Heart right ventricle (tissue), 16 donors: ENCODE results near the gene PCNX3. TPM values are rescaled to one million over a fixed set of nuclear protein-coding genes. Genes with fewer than 3 reads are reported as not detected.

Source experiments
- ATAC-seq, 8 donors: fragments of 200-7000 bp; cut with Tn5 transposase; one replicate each; pipeline ENCODE4 v1.9.1; 2020; ENCODE audit warnings: mild to moderate bottlenecking in 8 of 8, moderate library complexity in 8 of 8, moderate number of reproducible peaks in 1 of 8
- DNase-seq, 2 donors: peaks; one replicate each; pipeline ENCODE4 v3.0.0-alpha.2; 2020
- H3K27ac ChIP-seq, 10 donors: fragments of 200-600 bp; sonication (generic) in 2 of 10; one replicate each; pipeline versions ENCODE4 v1.5.0 to v1.8.0; 2020 to 2022; ENCODE audit warnings: mild to moderate bottlenecking in 3 of 10
- H3K27me3 ChIP-seq, 7 donors: fragments of 200-600 bp; one replicate each; pipeline ENCODE4 v1.8.0; 2021 to 2022; ENCODE audit warnings: mild to moderate bottlenecking in 2 of 7
- H3K36me3 ChIP-seq, 9 donors: fragments of 200-600 bp; sonication (generic) in 1 of 9; one replicate each; pipeline versions ENCODE4 v1.5.0 to v1.8.0; 2020 to 2022; ENCODE audit warnings: mild to moderate bottlenecking in 2 of 9
- H3K4me1 ChIP-seq, 9 donors: fragments of 200-600 bp; sonication (generic) in 1 of 9; one replicate each; pipeline versions ENCODE4 v1.5.0 to v1.8.0; 2020 to 2022; ENCODE audit warnings: mild to moderate bottlenecking in 4 of 9
- H3K4me3 ChIP-seq, 10 donors: fragments of 200-600 bp; sonication (generic) in 2 of 10; one replicate each; pipeline versions ENCODE4 v1.5.0 to v1.8.0; 2020 to 2022; ENCODE audit warnings: mild to moderate bottlenecking in 7 of 10, moderate library complexity in 2 of 10
- H3K9me3 ChIP-seq, 11 donors: fragments of 200-600 bp in 10 of 11; sonication (generic) in 2 of 11; one replicate each; pipeline versions ENCODE4 v1.5.0 to v1.8.0; 2013 to 2022; ENCODE audit warnings: mild to moderate bottlenecking in 2 of 11, control low read depth in 1 of 11, moderate library complexity in 1 of 11
- CTCF ChIP-seq, 9 donors: fragments of 200-600 bp; sonication (generic) in 2 of 9; IDR thresholded peaks; one replicate each; pipeline versions ENCODE4 v1.5.0 to v1.8.0; 2021 to 2022; ENCODE audit warnings: antibody characterized with exemption in 9 of 9, mild to moderate bottlenecking in 5 of 9, moderate library complexity in 1 of 9
- WGBS, 2 donors: extraction: QIAGEN DNeasy Blood & Tissue Kit; methylation state at CpG; one replicate each; pipeline ENCODE4 v1.1.7; 2013; ENCODE audit warnings: inconsistent platforms in 1 of 2; 5-methylcytosine and 5-hydroxymethylcytosine counted together
- intact Hi-C, 10 donors: fragments of 100-400 bp; cut with DNase I; formaldehyde crosslinking; loops; one replicate each; pipeline versions ENCODE4 v1.11.1 to v1.14.2; 2022
- polyA plus RNA-seq, 2 donors: library from polyadenylated mRNA; stranded (reverse); fragments of 200-250 nt; gene quantifications; one replicate each; pipeline ENCODE4 v1.2.3, GENCODE V29; 2013
- total RNA-seq, 10 donors: library from RNA; stranded (reverse); fragmentation: NEBNext Ultra II Directional in 3 of 10; extraction: Animal tissue kit (Norgen Biotek cat#: 25700) in 3 of 10; gene quantifications; one replicate each; pipeline versions ENCODE4 v1.2.1 to v1.2.4, GENCODE V29; 2021 to 2023
- donor health status: Arrhythmogenic right ventricular cardiomyopathy.
- donor health status: ischemic (EF 13 %, LVEDD 7.1; RV severe dilation, severe dysfunction).
- donor health status: healthy with polysubstance abuse.
- donor health status: DM: no; HTN: yes; CAD: no.
- donor health status: DM: no; HTN: no; CAD: no.
- donor health status: ischemic (EF 25% LVEDD 6.9; RV normal size, moderate dysfunction).
- donor health status: ischemic (EF 25% LVEDD 5.7; RV mildly dilated, moderate dysfunction).
- donor health status: healthy.
- donor health status: DM: yes; HTN: yes; CAD: no.
- donor health status: Ischemic cardiomyopathy.
- donor health status: ischemic (EF 35%, LVEDD 5.7; RV mildly dilated, moderate dysfunction).
- donor health status: nonischemic (EF 11% LVEDD 7.7; RV severe dilation, severe dysfunction).
- donor health status: DM: yes; HTN: yes; CAD: no.
- donor health status: PGD.
- donor health status: ischemic (EF 29% LVEDD 5.4; RV normal size, mild dysfunction).
- donor health status: nonischemic (EF 23%, LVEDD 6.1; RV moderate dilation, normal function).

The PCNX3 gene
- total and polyA plus RNA-seq, 12 donors: 9.4 to 16.9 (median 11.7) TPM

- intact Hi-C loops: no loop called here
- WGBS, 2 donors: 72 to 77% methylated on average over 35 of the region's 35 CpGs
- ATAC-seq (peak in 4 of 8 donors; percentile 1 to 7 (median 5)), DNase-seq (peak in 1 of 2 donors; percentile 62)
- Histone ChIP-seq H3K27ac (peak overlapping the region; percentile 73 to 99 (median 96)), H3K36me3 (peaks cover 0 to 70% (median 14%) of the 10 kb centered on the region in 9 donors), H3K9me3 (no peaks in the 10 kb centered on the region), H3K4me3 (peak overlapping the region in 9 of 10 donors; percentile 12 to 87 (median 75)), H3K4me1 (peaks cover 21 to 61% (median 50%) of the 10 kb centered on the region in 9 donors), H3K27me3 (no peaks in the 10 kb centered on the region)
- TF ChIP-seq CTCF (IDR thresholded peaks at IDR 0.05): no peak
Observed at GRCh38 chr11:65640483-65641296, 25.1 kb downstream of the PCNX3 start.

GRCh38 chr11:65641297-65642013 lies 25.9 kb downstream of the PCNX3 start:
- Histone ChIP-seq H3K4me1 (peaks cover 21 to 61% (median 50%) of the 10 kb centered on the region in 9 donors), H3K27ac (peak overlapping the region in 9 of 10 donors; percentile 6 to 99 (median 95)), H3K36me3 (peaks cover 0 to 70% (median 12%) of the 10 kb centered on the region in 9 donors), H3K27me3 (peaks cover 0 to 6% (median 0%) of the 10 kb centered on the region in 7 donors), H3K4me3 (peak overlapping the region in 7 of 10 donors; percentile 23 to 87 (median 81)), H3K9me3 (no peaks in the 10 kb centered on the region)
- no peak for DNase-seq
- TF ChIP-seq CTCF (IDR thresholded peaks at IDR 0.05): no peak
- no peak for ATAC-seq
- WGBS, 2 donors: 82% methylated on average over 16 of the region's 16 CpGs
- intact Hi-C loops: no loop called here

- intact Hi-C loops: no loop called here
- Histone ChIP-seq H3K4me3 (peak overlapping the region in 3 of 10 donors; percentile 75 to 86 (median 81)), H3K9me3 (no peaks in the 10 kb centered on the region), H3K36me3 (peaks cover 0 to 70% (median 13%) of the 10 kb centered on the region in 9 donors), H3K27me3 (peaks cover 0 to 6% (median 0%) of the 10 kb centered on the region in 7 donors), H3K27ac (peak overlapping the region in 2 of 10 donors; percentile 95 to 98), H3K4me1 (peaks cover 21 to 56% (median 45%) of the 10 kb centered on the region in 9 donors)
- WGBS, 2 donors: 47 to 67% methylated on average over 49 of the region's 49 CpGs
- ATAC-seq: no peak
- DNase-seq: no peak
- TF ChIP-seq CTCF (IDR thresholded peaks at IDR 0.05): no peak
Observed at GRCh38 chr11:65642014-65642671, 26.6 kb downstream of the PCNX3 start.

- Histone ChIP-seq H3K4me3 (no peak overlapping the region), H3K27me3 (peaks cover 0 to 8% (median 0%) of the 10 kb centered on the region in 7 donors), H3K27ac (peak overlapping the region in 1 of 10 donors; percentile 2), H3K9me3 (no peaks in the 10 kb centered on the region), H3K4me1 (peaks cover 20 to 44% (median 33%) of the 10 kb centered on the region in 9 donors), H3K36me3 (peaks cover 0 to 84% (median 13%) of the 10 kb centered on the region in 9 donors)
- TF ChIP-seq CTCF (IDR thresholded peaks at IDR 0.05): no peak
- DNase-seq (no peak), ATAC-seq (no peak)
- 76 to 82% methylated on average over 6 of the region's 6 CpGs for WGBS, 2 donors
- intact Hi-C loops: no loop called here
Observed at GRCh38 chr11:65643971-65644370, 28.4 kb downstream of the PCNX3 start.
